Endodermal cell (in vitro differentiated cells): Measurements from ENCODE around the gene CTDSPL2. TPM values are rescaled to one million over a fixed set of nuclear protein-coding genes. Genes with fewer than 3 reads are reported as not detected.

Experiments used
- DNase-seq: peaks from one replicate; pipeline ENCODE4 v3.0.0-alpha.2; 2017
- H3K27ac ChIP-seq: 2 replicates; pipeline ENCODE4 v1.5.1; 2013; ENCODE audit warnings: mild to moderate bottlenecking, low read depth, low read length, moderate library complexity
- H3K27me3 ChIP-seq: 2 replicates; pipeline ENCODE4 v1.6.1; 2013; ENCODE audit warnings: mild to moderate bottlenecking, low read length, moderate library complexity; ENCODE audit not compliant: insufficient read depth, control insufficient read depth, poor library complexity, severe bottlenecking
- H3K36me3 ChIP-seq: 2 replicates; pipeline ENCODE4 v1.7.0; 2013; ENCODE audit warnings: mild to moderate bottlenecking, low read length, moderate library complexity; ENCODE audit not compliant: control insufficient read depth, insufficient read depth
- H3K4me1 ChIP-seq: one replicate; pipeline ENCODE4 v1.7.0; 2013; ENCODE audit warnings: low read length; ENCODE audit not compliant: control insufficient read depth, insufficient read depth
- H3K4me3 ChIP-seq: 2 replicates; pipeline ENCODE4 v1.5.1; 2013; ENCODE audit warnings: mild to moderate bottlenecking, low read length, moderate library complexity
- H3K9ac ChIP-seq: 2 replicates; pipeline ENCODE4 v1.6.1; 2013; ENCODE audit warnings: mild to moderate bottlenecking, low read length, moderate library complexity; ENCODE audit not compliant: poor library complexity, severe bottlenecking; ENCODE audit errors: extremely low read depth
- H3K9me3 ChIP-seq: 2 replicates; pipeline ENCODE4 v1.6.1; 2013; ENCODE audit warnings: mild to moderate bottlenecking, low read length, moderate library complexity; ENCODE audit not compliant: control insufficient read depth
- H3K27ac Mint-ChIP-seq: 2 replicates; pipeline ENCODE4 v1.8.0; 2020; ENCODE audit warnings: mixed read lengths
- H3K27me3 Mint-ChIP-seq: 2 replicates; pipeline ENCODE4 v1.8.0; 2021; ENCODE audit warnings: mild to moderate bottlenecking, mixed read lengths; ENCODE audit not compliant: insufficient read depth
- H3K36me3 Mint-ChIP-seq: 2 replicates; pipeline ENCODE4 v1.8.0; 2020; ENCODE audit warnings: low read depth, mixed read lengths
- H3K4me1 Mint-ChIP-seq: 2 replicates; pipeline ENCODE4 v1.8.0; 2020; ENCODE audit warnings: mixed read lengths
- H3K4me3 Mint-ChIP-seq: 2 replicates; pipeline ENCODE4 v1.8.0; 2020; ENCODE audit warnings: mild to moderate bottlenecking, moderate library complexity, mixed read lengths
- H3K9me3 Mint-ChIP-seq: 2 replicates; pipeline ENCODE4 v1.8.0; 2020; ENCODE audit warnings: mild to moderate bottlenecking, mixed read lengths
- WGBS, 2 experiments: methylation state at CpG; one replicate each; pipeline versions ENCODE4 v1.1.5 to v1.1.7; 2013; ENCODE audit warnings: missing lambda C conversion rate in 2 of 2, mixed read lengths in 1 of 2; ENCODE audit not compliant: insufficient coverage in 1 of 2, insufficient read length in 1 of 2; 5-methylcytosine and 5-hydroxymethylcytosine counted together
- total RNA-seq, 2 donors: library from RNA; stranded (reverse); fragmentation: NEBNext Ultra II Directional in 1 of 2; extraction: Animal tissue kit (Norgen Biotek cat#: 25700) in 1 of 2; gene quantifications; 2 replicates in 1 of 2; 3 replicates in 1 of 2; pipeline ENCODE4 v1.2.1, GENCODE V29; 2021
- TF ChIP-seq, protein P1 (sequence below): fragments of 200-600 bp; sonication (generic); conservative IDR thresholded peaks from 2 replicates; pipeline ENCODE4 v1.5.0; 2021; ENCODE audit warnings: antibody characterized with exemption, mild to moderate bottlenecking

CTDSPL2 gene
- total RNA-seq, 2 donors from 2014 or later, result 71.1 to 74.3 TPM

DNA sequence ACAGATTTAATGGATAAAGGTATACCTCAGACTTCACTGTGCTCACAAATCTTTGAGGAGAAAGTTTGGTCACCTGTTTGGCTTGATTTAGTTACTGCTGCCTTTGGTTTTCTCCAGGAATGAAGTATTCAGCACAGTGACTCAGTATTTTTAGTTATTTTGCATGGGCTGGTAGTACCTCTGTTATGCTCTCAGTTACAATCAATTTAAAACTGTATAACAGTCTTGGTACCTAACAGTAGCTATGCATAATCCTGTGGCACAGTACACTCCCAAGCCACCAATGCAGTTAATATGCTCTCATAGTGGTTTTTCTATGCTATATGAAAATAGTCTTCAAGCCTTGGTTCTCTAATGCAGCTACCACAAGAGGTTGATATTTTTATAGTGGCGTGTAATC lies 97.6 kb downstream of the CTDSPL2 start:
- TF ChIP-seq, protein P1, sequence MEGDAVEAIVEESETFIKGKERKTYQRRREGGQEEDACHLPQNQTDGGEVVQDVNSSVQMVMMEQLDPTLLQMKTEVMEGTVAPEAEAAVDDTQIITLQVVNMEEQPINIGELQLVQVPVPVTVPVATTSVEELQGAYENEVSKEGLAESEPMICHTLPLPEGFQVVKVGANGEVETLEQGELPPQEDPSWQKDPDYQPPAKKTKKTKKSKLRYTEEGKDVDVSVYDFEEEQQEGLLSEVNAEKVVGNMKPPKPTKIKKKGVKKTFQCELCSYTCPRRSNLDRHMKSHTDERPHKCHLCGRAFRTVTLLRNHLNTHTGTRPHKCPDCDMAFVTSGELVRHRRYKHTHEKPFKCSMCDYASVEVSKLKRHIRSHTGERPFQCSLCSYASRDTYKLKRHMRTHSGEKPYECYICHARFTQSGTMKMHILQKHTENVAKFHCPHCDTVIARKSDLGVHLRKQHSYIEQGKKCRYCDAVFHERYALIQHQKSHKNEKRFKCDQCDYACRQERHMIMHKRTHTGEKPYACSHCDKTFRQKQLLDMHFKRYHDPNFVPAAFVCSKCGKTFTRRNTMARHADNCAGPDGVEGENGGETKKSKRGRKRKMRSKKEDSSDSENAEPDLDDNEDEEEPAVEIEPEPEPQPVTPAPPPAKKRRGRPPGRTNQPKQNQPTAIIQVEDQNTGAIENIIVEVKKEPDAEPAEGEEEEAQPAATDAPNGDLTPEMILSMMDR, result no peak
- H3K27me3 Mint-ChIP-seq, result no peaks in the 10 kb centered on the region
- H3K27me3 ChIP-seq, result no peaks in the 10 kb centered on the region
- no peak overlapping the region for H3K27ac ChIP-seq
- H3K4me1 Mint-ChIP-seq, result peaks cover 8% of the 10 kb centered on the region
- no peak overlapping the region for H3K4me3 ChIP-seq
- H3K9me3 ChIP-seq, result no peaks in the 10 kb centered on the region
- DNase-seq, result no peak
- H3K36me3 ChIP-seq, result peaks cover 70% of the 10 kb centered on the region
- WGBS, 2 experiments, result 90 to 100% methylated on average over 1 of the region's 1 CpG
- no peaks in the 10 kb centered on the region for H3K9me3 Mint-ChIP-seq
- H3K9ac ChIP-seq, result no peak overlapping the region
- H3K36me3 Mint-ChIP-seq, result peaks cover 30% of the 10 kb centered on the region
- no peak overlapping the region for H3K27ac Mint-ChIP-seq
- no peak overlapping the region for H3K4me3 Mint-ChIP-seq
- no peaks in the 10 kb centered on the region for H3K4me1 ChIP-seq

DNA sequence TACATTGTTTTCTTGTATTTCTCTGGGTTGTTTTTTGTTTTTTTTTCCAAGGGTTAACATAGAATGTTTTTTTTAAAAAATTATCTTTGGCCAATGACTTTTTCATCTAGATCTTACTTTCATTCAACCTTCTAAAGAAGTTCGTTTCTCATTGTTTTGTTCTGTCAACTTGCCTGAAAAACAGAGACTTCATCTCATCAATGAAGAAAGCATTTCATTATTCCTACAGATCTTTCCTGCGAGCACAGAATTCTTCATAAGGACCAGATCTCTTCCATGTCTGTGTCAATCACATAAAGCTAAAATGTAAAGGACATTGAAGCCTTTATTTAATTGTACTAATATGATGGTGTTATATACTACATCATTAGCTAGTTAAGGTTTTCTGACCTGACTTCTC lies 99.8 kb downstream of the CTDSPL2 start:
- Histone ChIP-seq H3K27me3 (no peaks in the 10 kb centered on the region), H3K27ac (no peak overlapping the region), H3K36me3 (peaks cover 50% of the 10 kb centered on the region), H3K9me3 (no peaks in the 10 kb centered on the region), H3K4me1 (no peaks in the 10 kb centered on the region), H3K4me3 (no peak overlapping the region), H3K9ac (no peak overlapping the region)
- Mint-ChIP-seq H3K9me3 (no peaks in the 10 kb centered on the region), H3K36me3 (peaks cover 18% of the 10 kb centered on the region), H3K27me3 (no peaks in the 10 kb centered on the region), H3K4me1 (peaks cover 11% of the 10 kb centered on the region), H3K4me3 (no peak overlapping the region), H3K27ac (no peak overlapping the region)
- WGBS, 2 experiments, result 90 to 100% methylated on average over 2 of the region's 2 CpGs
- TF ChIP-seq, protein P1, result no peak
- no peak for DNase-seq

DNA sequence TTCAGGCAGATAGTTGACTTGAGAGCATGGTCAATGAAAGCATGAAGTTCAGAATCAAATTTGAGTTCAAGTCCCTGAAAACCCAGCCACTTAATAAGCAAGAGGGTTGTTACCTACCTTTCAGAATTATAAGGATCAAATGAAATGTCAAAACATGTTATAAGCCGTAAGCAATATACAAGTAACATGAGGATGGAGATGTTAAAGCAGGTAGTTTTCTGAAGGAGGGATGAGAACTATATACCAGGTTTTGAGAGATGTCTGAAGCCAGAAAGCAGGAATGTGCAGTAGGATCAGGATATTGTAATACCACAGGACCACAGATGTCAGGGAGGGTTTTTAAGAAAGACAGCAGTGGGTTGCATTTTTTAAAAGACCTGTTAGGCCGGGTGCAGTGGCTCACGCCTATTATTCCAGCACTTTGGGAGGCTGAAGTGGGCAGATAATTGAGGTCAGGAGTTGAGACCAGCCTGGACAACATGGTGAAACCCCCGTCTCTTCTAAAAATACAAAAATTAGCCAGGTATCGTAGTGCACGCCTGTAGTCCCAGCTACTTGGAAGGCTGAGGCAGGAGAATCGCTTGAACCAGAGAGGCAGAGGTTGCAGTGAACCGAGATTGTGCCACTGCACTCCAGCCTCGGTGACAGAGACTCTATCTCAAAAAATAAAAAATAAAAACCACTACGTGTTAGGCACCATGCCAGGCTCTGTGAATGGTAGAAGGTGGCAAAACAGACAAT lies 102.6 kb downstream of the CTDSPL2 start:
- H3K36me3 ChIP-seq, result peaks cover 23% of the 10 kb centered on the region
- H3K9ac ChIP-seq, result no peak overlapping the region
- Mint-ChIP-seq H3K36me3 (peaks cover 17% of the 10 kb centered on the region), H3K9me3 (no peaks in the 10 kb centered on the region), H3K4me3 (no peak overlapping the region), H3K27me3 (no peaks in the 10 kb centered on the region), H3K27ac (no peak overlapping the region), H3K4me1 (peaks cover 11% of the 10 kb centered on the region)
- TF ChIP-seq, protein P1, result no peak
- peak overlapping the region; percentile 43 for H3K27ac ChIP-seq
- no peaks in the 10 kb centered on the region for H3K4me1 ChIP-seq
- DNase-seq, result no peak
- H3K27me3 ChIP-seq, result no peaks in the 10 kb centered on the region
- H3K9me3 ChIP-seq, result no peaks in the 10 kb centered on the region
- WGBS, 2 experiments, result 90 to 91% methylated on average over 9 to 10 of the region's 10 CpGs
- H3K4me3 ChIP-seq, result no peak overlapping the region
